Panc1 (cell line): ENCODE results near the gene FADD. TPM values are rescaled to one million over a fixed set of nuclear protein-coding genes. Genes with fewer than 3 reads are reported as not detected.

Source experiments
- ATAC-seq: fragments of 200-7000 bp; cut with Tn5 transposase; 2 replicates; pipeline ENCODE4 v1.9.1; 2020; ENCODE audit warnings: mild to moderate bottlenecking, moderate library complexity
- BruUV-seq: library from RNA; stranded (reverse); fragments of 400-500 nt; replicated peaks from 2 replicates; lab custom pipeline; 2021; lab: Mats Ljungman, UMichigan
- CTCF ChIA-PET: fragments of 300-600 bp; sonication (Branson Sonifier 250); formaldehyde crosslinking; loops from one replicate; lab custom pipeline; 2022; ENCODE audit warnings: antibody characterized with exemption; lab: Charles Lee
- POLR2A ChIA-PET: fragments of 300-600 bp; sonication (Branson Sonifier 250); formaldehyde crosslinking; loops from one replicate; lab custom pipeline; 2022; ENCODE audit warnings: antibody characterized with exemption; lab: Charles Lee
- DNase-seq: peaks from one replicate; pipeline ENCODE4 v3.0.0-alpha.2; 2010; ENCODE audit warnings: low read depth, low spot score
- H3K27ac ChIP-seq: 2 replicates; pipeline ENCODE4 v1.5.1; 2011; ENCODE audit warnings: mild to moderate bottlenecking, low read length, inconsistent platforms
- H3K27me3 ChIP-seq: fragments of 200-500 bp; sonication (Bioruptor generic); 2 replicates; pipeline ENCODE4 v1.6.0; 2014; ENCODE audit warnings: low read length, inconsistent platforms; ENCODE audit not compliant: control insufficient read depth, insufficient read depth
- H3K36me3 ChIP-seq: fragments of 200-500 bp; sonication (Bioruptor generic); 2 replicates; pipeline ENCODE4 v1.5.1; 2014; ENCODE audit warnings: inconsistent platforms, mild to moderate bottlenecking, low read length, moderate library complexity; ENCODE audit not compliant: control insufficient read depth, insufficient read depth
- H3K4me1 ChIP-seq: 2 replicates; pipeline ENCODE4 v1.5.1; 2011; ENCODE audit warnings: inconsistent platforms, mild to moderate bottlenecking, low read length, moderate library complexity; ENCODE audit not compliant: control insufficient read depth, insufficient read depth
- H3K4me3 ChIP-seq, 2 experiments: 2 replicates each; pipeline ENCODE4 v1.5.1; 2011 to 2012; ENCODE audit warnings: low read depth in 2 of 2, low read length in 2 of 2, mild to moderate bottlenecking in 2 of 2, inconsistent platforms in 1 of 2, moderate library complexity in 1 of 2
- H3K9me3 ChIP-seq: fragments of 200-500 bp; sonication (Bioruptor generic); 2 replicates; pipeline ENCODE4 v1.5.1; 2014; ENCODE audit warnings: low read depth, mild to moderate bottlenecking, inconsistent platforms, low read length, moderate library complexity; ENCODE audit not compliant: control insufficient read depth, insufficient read depth
- POLR2AphosphoS5 ChIP-seq: IDR thresholded peaks from 2 replicates; pipeline ENCODE4 v1.6.1; 2012; ENCODE audit warnings: mild to moderate bottlenecking, low read depth, low read length, moderate library complexity
- REST ChIP-seq, 2 experiments: IDR thresholded peaks; 2 replicates each; pipeline ENCODE4 v1.6.1; 2011 to 2012; ENCODE audit warnings: low read depth in 2 of 2, control low read depth in 1 of 2, low read length in 1 of 2, mild to moderate bottlenecking in 1 of 2, moderate library complexity in 1 of 2; ENCODE audit not compliant: insufficient read depth in 1 of 2
- SIN3A ChIP-seq: IDR thresholded peaks from 2 replicates; pipeline ENCODE4 v1.6.1; 2012; ENCODE audit warnings: low read depth, mild to moderate bottlenecking, low read length, moderate library complexity, borderline replicate concordance; ENCODE audit not compliant: insufficient read depth
- TCF7L2 ChIP-seq: IDR thresholded peaks from 2 replicates; pipeline ENCODE4 v1.6.1; 2011; ENCODE audit warnings: mild to moderate bottlenecking, low read depth, low read length, inconsistent platforms
- in situ Hi-C: cut with HindIII; loops from 2 replicates; pipeline ENCODE4 v1.10.0; 2016; ENCODE audit warnings: low sequenced_read_pairs, low pct_unique_long_range_greater_than_20kb
- intact Hi-C: fragments of 100-400 bp; cut with micrococcal nuclease; formaldehyde crosslinking; loops from one replicate; pipeline ENCODE4 v1.10.0; 2022; ENCODE audit not compliant: unreplicated experiment
- total RNA-seq: library from RNA; stranded (reverse); gene quantifications from one replicate; pipeline ENCODE4 v1.2.1, GENCODE V29; 2021; ENCODE audit not compliant: unreplicated experiment
- TF ChIP-seq, protein P1 (sequence below): fragments of 450-650 bp; IDR thresholded peaks from 2 replicates; pipeline ENCODE4 v1.5.1; 2017; ENCODE audit warnings: mild to moderate bottlenecking

Gene FADD
- total RNA-seq, 1 experiment from 2014 or later: 47.3 TPM

DNA sequence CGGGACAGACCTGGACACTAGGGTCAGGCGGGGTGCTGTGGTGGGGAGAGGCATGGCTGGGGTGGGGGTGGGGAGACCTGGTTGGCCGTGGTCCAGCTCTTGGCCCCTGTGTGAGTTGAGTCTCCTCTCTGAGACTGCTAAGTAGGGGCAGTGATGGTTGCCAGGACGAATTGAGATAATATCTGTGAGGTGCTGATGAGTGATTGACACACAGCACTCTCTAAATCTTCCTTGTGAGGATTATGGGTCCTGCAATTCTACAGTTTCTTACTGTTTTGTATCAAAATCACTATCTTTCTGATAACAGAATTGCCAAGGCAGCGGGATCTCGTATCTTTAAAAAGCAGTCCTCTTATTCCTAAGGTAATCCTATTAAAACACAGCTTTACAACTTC, 3.9 kb downstream of the FADD start:
- no peak overlapping the region for H3K27ac ChIP-seq
- DNase-seq (no peak), ATAC-seq (no peak)
- ChIA-PET CTCF (no interaction called here), POLR2A (no interaction called here)
- H3K27me3 ChIP-seq: no peaks in the 10 kb centered on the region
- no peak for TF ChIP-seq TCF7L2
- TF ChIP-seq, protein P1, sequence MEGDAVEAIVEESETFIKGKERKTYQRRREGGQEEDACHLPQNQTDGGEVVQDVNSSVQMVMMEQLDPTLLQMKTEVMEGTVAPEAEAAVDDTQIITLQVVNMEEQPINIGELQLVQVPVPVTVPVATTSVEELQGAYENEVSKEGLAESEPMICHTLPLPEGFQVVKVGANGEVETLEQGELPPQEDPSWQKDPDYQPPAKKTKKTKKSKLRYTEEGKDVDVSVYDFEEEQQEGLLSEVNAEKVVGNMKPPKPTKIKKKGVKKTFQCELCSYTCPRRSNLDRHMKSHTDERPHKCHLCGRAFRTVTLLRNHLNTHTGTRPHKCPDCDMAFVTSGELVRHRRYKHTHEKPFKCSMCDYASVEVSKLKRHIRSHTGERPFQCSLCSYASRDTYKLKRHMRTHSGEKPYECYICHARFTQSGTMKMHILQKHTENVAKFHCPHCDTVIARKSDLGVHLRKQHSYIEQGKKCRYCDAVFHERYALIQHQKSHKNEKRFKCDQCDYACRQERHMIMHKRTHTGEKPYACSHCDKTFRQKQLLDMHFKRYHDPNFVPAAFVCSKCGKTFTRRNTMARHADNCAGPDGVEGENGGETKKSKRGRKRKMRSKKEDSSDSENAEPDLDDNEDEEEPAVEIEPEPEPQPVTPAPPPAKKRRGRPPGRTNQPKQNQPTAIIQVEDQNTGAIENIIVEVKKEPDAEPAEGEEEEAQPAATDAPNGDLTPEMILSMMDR: no peak
- no peak for TF ChIP-seq SIN3A
- TF ChIP-seq REST (IDR thresholded peaks at IDR 0.05; ENCODE audit: insufficient read depth in 1 of 2, low read depth in 2 of 2, low read length in 1 of 2): no peak
- TF ChIP-seq POLR2AphosphoS5: no peak
- in situ Hi-C loops: no loop called here
- no peaks in the 10 kb centered on the region for H3K9me3 ChIP-seq
- peaks cover 3% of the 10 kb centered on the region for H3K36me3 ChIP-seq
- BruUV-seq: no TSS peak
- H3K4me3 ChIP-seq: no peak overlapping the region
- peaks cover 21% of the 10 kb centered on the region for H3K4me1 ChIP-seq
- intact Hi-C loops: no loop called here

DNA sequence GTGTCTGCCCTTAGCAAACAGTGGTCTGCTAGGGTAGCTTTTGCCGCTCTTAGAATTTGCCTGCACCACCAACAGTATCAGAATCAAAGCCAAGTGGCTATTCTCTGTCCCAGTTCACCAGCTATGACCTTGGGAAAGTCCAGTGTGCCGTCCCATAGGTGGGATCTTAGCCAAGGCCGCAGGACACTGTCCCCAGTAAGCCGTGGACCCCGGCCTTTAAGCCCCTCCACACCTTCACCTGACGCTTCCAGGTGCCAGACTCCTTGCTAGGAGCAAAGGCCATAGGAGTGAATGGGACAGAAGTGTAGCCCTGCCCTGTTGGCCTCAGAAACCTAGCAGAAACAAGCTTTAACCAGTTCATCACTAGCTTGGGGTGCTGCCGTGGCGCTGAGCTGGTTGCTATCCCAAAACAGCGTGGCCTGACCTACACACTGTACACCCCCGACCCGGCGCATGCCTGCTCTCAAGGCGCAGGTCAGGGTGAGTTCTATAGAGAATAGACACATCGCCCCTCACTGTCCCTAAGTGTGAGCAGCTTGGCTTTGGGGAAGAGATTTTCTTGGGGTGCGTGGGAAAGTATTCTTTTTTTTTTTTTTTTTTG, 4.5 kb downstream of the FADD start:
- Histone ChIP-seq H3K9me3 (no peaks in the 10 kb centered on the region), H3K27ac (no peak overlapping the region), H3K36me3 (peaks cover 3% of the 10 kb centered on the region), H3K4me3 (no peak overlapping the region), H3K27me3 (no peaks in the 10 kb centered on the region), H3K4me1 (peaks cover 21% of the 10 kb centered on the region)
- ATAC-seq: no peak
- POLR2A ChIA-PET: no interaction called here
- BruUV-seq: no TSS peak
- in situ Hi-C loops (no loop called here), intact Hi-C loops (no loop called here)
- TF ChIP-seq TCF7L2: no peak
- no peak for TF ChIP-seq REST (IDR thresholded peaks at IDR 0.05; ENCODE audit: insufficient read depth in 1 of 2, low read depth in 2 of 2, low read length in 1 of 2)
- TF ChIP-seq POLR2AphosphoS5: no peak
- TF ChIP-seq SIN3A: no peak
- TF ChIP-seq, protein P1: no peak
- CTCF ChIA-PET: no interaction called here
- DNase-seq: no peak
